ENCODE measurements around the gene FALEC.

FALEC gene

DNA sequence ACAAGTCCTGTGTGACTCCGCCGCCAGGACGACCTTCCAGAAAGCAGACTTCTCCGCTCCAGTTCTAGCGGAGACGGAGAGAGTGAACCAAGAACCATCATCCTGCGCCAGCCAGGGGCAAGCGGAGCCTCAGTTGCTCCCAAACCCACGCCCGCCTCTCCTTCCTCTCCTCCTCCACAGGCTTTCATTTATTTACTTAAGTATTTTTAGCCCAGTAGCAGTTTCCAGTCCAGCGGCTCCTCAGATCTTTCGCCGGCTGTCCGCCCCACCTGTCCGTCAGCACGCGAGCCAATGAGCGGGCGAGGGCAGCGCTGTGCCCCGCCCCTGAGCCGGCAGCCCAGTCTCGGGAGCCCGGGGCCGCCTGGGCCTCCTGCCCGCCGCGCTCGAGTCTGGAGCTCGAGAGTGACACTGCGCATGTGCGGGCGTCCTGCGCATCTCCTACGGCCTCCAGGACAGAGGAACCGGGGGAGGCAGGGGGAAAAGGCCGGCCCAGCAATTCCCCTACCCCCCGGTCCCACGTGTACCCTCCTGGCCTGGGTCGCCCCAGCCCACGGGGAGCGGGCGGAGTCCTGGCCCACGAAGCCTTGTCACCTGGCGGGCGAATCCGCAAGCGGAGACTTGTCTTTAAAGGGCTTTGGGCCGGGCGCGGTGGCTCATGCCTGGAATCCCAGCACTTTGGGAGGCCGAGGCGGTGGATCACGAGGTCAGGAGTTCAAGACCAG lies at the start of gene FALEC:
Gene FALEC (plus strand): TSS at position 425 of the 722 bp plus-strand sequence.
- peak; percentile 85 for DNase-seq (ENCODE audit: low read depth)

DNA sequence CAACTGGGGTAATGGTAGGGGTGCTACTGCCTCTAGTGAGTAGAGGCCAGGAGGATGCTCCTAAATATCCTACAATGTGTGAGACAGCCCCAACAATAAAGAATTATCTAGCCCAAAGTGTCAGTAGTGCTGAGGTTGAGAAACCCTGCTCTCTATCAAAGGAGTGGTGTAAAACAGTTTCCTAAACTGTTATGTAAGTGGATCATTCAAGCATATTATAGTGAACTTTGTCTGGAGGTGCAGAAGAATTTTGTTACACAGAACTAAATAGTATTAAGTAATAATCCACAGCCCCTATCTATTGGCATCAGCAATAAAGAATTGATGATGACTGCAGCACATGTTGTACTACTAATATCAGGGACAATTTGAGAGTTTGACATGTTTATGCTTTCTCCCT lies 48.6 kb upstream of the FALEC start:
- DNase-seq (ENCODE audit: low read depth) = no peak

DNA sequence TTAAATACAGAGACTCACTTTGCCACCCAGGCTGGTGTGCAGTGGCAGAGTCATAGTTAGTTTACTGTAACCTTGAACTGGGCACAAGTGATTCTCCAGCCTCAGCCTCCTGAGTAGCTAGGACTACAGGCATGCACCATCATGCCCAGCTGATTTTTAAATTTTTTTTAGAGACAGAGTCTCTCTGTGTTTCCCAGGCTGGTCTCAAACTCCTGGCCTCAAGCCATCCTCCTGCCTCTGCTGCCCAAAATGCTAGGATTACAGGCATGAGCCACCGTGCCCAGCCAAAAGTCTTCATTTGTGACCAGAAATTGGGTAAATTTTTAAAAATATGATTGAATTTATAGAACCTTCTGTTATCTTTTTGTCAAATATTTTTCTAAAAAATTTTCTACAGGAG lies 46.3 kb upstream of the FALEC start:
- no peak for DNase-seq (ENCODE audit: low read depth)

DNA sequence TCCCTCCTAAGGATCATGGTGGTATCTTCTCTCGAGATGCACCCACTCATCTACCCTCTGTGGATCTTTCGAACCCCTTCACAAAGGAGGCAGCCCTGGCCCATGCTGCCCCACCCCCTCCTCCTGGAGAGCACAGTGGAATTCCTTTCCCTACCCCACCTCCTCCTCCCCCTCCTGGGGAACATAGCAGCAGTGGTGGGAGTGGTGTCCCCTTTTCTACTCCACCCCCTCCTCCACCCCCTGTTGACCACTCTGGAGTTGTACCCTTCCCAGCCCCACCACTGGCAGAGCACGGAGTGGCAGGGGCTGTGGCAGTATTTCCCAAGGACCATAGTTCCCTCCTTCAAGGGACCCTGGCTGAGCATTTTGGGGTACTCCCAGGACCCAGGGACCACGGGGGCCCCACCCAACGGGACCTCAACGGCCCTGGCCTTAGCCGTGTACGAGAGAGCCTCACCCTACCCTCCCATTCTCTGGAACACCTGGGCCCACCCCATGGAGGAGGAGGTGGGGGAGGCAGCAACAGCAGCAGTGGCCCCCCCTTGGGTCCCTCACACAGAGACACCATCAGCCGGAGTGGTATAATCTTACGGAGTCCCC lies 42.9 kb upstream of the FALEC start:
- no peak for DNase-seq (ENCODE audit: low read depth)

DNA sequence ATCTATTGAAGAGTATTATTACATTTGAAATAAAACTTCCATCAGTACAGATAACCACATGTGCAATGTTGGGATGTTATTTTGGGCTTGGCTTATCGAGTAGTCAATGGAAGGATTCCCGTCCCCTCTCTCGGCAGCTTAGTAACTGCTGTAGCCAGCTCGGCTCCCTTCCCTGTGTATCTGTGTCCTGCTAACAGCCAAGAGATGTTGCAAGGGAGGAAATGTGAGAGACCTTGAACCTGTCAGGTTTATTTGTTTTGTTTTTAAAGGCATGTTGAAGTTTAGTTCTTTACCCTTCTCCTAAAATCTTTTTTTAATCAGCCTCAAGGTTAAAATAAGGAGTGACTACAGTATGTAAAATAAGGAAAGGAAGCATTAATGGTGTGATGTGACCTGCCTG lies 41.9 kb upstream of the FALEC start:
- no peak for DNase-seq (ENCODE audit: low read depth)

DNA sequence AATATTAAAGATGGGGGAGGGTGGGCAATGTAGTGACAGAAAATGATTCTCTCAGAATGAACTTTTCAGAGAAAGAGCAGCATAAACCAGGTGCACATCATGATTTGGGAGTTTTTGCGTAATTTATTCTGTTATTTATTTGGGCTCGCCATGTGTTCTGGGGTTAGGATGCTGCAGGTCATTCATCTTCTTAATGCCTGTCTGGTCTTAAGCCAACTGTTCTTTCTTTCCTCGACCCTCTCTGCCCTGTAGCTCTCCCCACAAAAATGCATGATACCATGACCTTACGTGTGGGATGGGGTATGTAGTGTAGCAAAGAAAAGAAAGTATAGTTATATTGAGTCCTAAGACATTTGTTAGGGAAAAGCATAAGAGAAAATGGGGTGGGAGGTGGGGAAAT lies 40.7 kb upstream of the FALEC start:
- no peak for DNase-seq (ENCODE audit: low read depth)

DNA sequence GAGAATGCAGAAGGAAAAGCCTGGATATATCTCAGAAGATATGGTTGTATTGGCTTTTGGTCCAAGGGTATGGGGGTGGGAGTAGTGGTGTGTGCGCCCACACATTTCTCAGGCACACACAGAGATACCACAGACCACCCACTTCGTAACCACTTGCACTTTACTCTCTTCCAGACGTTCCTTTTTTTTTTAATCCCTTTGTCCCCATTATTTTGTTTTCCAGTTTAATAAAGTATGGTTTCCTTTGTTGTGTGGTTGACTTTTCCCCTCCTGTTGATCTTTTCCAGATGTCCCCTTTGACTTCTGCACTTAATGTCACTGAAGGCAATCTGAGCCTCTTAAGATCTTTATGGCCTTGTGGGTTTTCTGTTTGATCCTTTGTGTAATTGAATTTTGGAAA lies 38.8 kb upstream of the FALEC start:
- DNase-seq (ENCODE audit: low read depth) = no peak

DNA sequence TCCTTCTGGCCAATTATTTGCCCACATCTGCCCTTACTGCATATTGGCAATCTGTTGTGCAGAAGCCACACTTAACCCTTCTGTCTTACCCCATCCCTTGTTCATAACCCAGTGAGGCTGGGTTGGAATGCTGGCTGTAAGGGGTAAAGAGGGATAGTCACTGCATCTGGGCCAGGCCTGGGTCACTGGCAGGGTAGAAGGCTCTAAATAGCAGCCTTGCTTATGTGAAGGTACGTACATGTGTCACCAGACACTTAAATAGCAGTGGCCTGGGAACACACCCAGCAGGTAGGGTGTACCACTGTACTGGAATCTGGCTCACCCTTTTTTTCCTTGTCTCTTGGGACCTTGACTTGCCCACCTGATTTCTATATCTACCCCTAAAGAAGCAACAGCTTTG lies 38.2 kb upstream of the FALEC start:
- no peak for DNase-seq (ENCODE audit: low read depth)

DNA sequence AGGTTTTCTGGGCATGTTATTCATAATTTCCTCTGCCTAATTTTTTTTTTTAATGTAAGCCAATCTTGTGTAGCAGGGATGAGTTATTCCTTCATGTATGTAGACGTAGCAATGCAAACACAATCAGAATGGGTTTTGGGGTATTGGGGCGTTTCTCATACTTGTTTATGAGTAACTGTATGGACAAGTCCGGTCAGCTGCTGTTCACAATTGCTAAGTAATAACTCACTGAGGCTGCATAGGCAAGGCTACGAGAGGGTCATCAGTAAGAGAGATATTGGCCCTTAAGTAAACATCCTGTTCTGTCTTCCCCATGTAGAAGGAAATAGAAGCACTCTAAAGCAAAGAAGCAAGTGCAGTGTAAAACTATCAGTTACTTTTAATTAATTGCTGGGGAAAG lies 37.8 kb upstream of the FALEC start:
- DNase-seq (ENCODE audit: low read depth) = no peak

DNA sequence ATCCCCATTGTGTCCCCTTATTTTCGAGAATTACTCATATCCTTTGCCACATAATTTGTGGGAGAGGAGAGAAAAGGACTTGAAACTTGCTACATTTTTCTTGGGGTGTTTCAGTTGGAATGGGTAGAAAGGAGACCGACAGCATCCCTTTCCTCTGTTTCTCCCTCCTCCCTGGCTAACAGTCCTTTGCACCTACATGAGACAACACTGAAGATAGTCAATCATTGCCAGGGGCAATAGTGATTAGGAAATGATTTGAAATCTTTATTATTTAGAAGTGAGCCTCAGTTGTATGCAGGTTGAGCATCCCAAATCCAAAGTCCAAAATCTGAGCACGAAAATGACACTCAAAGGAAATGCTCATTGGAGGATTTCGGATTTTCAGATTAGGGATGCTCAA lies 36.2 kb upstream of the FALEC start:
- DNase-seq (ENCODE audit: low read depth) = no peak

DNA sequence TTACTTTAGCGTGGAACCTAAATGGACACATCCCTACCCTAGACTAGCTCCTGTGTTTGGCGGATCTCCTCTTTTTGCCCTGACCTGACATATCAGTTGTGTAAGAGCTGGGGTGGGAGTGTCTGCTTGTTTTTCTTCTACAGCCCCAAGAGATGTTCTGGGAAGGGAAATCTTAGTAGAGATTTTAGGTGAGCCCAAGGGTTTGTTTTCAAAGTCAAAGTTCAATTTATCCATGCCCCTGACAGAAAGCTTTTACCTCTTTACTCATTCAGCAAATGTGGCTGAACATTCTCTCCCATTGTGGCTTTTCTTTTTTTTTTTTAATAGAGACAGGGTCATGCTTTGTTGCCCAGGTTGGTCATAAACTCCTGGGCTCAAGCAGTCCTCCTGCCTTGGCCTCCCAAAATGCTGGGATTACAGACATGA lies 35.6 kb upstream of the FALEC start:
- no peak for DNase-seq (ENCODE audit: low read depth)

DNA sequence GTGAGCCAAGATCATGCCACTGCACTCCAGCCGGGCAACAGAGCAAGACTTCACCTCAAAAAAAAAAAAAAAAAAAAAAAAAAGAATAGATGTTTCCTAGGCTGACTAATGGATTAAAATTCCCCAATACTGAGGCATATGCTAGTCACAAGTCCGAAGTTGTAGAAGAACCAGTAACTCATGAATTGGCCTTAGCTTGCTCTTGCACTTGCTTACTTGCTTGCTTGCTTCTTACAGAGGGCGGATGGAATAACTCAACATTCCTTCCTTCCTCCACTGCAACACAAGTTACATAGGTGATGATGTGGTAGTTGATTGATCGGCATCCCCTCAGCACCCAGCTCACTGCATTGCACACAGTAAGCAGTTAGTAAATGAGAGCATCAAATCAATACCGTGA lies 31.1 kb upstream of the FALEC start:
- DNase-seq (ENCODE audit: low read depth) = no peak

DNA sequence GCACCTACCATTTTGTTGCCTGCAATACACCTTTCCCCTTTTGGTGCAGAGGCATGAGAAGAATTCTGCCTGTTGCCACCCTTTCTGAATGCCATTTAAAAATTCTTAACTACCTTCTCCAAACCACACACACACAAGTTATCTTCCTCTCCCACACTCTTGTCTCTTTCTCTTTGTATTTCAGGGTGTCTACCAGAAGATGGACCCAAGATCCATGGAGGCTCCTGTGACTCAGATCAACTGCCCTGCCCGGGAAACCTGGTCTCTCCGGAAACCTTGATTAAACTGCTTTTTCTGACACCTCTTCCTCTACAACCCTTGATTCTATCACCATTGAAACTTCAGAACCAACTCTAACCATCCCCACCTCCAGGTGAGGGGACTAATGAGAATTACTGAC lies 30.7 kb upstream of the FALEC start:
- DNase-seq (ENCODE audit: low read depth) = no peak

DNA sequence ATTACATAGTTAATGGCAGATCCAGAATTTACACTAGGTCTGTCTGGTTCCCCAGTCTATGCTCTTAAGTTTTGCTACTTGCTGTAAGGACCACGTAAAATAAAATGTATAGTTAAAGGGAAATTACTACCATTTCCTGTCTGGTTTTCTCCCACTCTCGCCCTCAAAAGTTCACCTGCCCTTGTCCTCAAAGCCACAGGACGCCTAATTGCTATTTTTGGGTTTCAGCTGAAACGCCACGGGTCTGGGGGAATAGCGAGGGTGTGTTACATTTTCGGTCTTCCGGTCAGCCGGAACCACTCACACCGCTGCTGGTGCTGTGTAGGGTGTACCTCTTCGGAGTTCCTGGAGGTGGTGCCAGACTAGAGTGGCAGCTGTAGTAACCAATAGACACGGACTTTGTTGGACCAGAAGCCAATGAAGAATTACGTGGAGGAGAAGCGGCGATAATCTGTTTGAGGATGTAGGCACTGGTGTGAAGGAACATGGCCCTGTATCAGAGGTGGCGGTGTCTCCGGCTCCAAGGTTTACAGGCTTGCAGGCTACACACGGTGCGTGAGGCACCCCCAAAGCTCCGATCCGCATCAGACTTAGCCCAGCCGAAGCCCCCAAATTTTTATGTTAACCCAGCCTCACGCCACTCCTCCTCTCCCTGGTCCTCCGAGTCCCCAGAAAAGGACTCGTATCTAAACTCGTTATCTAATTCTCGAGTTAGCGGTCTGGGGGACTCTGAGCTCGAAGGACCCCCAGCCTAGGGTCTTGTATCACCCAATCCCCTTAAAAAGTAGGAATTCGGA lies 28.4 kb upstream of the FALEC start, which contains the start of gene TARS2:
Gene TARS2 (plus strand): TSS at position 454 of the 797 bp plus-strand sequence. CDS start 32 bp downstream, at position 486.
- peak; percentile 92 for DNase-seq (ENCODE audit: low read depth)

DNA sequence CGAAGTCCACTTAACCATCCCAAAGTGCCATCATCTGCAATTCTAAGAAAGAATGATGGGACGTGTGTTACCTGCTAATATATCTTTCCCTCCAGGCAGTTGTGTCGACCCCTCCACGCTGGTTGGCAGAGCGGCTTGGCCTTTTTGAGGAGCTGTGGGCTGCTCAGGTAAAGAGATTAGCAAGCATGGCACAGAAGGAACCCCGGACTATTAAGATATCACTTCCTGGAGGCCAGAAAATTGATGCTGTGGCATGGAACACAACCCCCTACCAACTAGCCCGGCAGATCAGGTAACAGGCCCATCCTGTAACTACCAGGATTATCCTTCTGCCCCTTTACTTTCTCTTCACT lies 27.8 kb upstream of the FALEC start:
- no peak for DNase-seq (ENCODE audit: low read depth)

DNA sequence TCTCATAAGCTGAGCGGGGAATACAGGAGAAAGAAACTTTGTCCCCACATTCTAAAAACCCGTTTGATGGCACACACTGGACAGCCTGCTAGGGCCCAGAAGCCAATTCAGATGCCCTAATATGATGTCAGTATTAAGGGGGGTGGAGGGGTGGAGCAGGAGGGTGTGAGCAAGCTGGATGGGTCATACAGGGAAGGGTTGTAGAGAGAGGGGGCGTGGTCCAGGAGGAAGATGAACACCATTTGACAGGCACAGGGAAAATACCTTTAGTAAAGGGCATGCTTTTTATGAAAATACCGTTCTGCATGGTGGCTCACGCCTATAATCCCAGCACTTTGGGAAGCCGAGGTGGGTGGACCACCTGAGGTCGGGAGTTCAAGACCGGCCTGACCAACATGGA lies 22.4 kb upstream of the FALEC start:
- no peak for DNase-seq (ENCODE audit: low read depth)

DNA sequence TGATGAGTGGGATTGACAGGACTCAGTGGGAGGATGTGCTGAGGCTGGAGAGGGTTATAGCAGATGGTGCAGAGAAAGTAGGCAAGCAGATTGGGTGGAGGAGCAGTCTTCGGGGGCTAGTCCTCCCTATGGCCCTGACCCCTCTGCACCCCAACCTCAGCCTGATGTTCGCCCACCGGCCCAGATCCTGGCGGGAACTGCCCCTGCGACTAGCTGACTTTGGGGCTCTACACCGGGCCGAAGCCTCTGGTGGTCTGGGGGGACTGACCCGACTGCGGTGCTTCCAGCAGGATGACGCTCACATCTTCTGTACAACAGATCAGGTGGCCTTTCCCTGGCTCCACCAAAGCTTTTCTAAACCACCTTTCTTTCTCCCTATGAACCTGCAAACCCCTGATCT lies 17.2 kb upstream of the FALEC start:
- no peak for DNase-seq (ENCODE audit: low read depth)

DNA sequence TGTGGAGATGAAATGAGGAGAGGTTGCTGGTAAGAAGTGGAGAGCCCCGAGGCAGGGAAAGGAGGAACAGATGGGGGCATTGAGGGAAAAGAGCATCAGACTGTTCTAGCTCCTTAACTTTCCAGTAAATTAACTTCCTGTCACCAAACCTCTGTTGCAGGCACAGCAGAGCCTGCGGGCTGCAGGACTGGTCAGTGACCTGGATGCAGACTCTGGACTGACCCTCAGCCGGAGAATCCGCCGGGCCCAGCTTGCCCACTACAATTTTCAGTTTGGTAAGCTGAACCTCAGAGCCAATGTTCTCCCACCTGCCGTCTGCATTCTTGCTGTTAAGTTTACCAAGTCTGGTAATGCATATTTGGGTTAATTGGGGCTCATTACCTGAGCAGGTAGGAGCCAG lies 10.1 kb upstream of the FALEC start:
- DNase-seq (ENCODE audit: low read depth) = no peak

DNA sequence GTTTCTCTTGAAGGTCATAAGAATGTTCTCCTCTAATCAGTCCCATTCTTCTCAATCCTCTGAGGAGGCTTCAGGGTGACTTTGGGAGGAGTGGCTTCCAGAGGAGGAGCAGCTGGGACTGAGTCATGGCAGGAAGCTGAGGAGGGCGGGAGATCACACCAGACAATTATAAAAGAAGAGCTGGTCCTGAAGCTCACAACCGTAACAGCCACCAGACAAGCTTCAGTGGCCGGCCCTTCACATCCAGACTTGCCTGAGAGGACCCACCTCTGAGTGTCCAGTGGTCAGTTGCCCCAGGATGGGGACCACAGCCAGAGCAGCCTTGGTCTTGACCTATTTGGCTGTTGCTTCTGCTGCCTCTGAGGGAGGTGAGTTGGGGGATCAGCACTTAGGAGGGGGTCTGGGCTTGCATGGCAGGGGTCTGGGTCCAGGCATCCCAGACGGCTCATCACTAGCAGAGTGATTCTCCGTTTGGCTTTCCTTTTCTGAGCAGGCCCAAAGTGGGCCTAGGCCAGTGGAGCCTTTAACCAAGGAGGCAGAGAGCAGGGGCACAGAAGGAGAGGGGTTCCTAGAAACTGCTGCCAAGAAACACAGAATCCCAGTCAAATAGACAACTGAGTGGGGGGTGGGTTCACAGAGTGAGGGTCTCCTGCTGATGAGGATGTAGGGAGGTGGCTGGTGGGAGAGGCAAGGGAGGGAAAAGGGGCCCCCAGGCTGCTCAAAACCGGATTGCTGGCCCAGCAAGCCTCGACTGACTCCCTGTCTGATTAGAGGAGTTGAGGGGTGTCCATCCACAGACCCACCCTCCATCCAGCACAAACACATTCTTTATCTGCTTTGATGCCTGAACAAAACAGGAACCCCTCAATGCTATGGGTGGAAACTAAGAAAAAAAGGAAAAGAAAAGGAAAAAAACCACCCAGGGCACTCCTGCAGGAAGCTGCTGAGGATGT lies 7.4 kb upstream of the FALEC start, which contains the start of gene ECM1:
Gene ECM1 (plus strand): TSS at position 198 of the 953 bp plus-strand sequence. CDS start 101 bp downstream, at position 299.
- DNase-seq (ENCODE audit: low read depth) = no peak

DNA sequence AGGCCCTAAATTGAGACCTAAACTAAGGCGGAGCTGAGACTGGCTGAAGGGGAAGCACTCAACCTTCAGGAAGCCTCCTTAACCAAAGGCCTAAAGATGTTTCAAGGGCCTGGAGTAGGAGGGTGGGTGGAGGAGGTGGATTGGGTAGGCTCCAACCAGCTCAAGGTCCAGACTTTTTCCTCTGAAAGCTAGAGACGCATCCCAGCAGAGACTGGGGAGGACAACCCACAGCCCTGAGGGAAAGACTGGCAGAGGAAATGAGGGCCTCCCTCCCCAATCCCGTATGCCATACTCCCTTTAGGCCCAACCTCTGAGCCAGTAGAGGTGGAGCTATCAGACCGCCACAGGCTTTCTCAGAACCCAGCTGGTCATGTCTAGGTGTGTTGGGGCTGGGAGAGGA lies 6.6 kb upstream of the FALEC start:
- no peak for DNase-seq (ENCODE audit: low read depth)

DNA sequence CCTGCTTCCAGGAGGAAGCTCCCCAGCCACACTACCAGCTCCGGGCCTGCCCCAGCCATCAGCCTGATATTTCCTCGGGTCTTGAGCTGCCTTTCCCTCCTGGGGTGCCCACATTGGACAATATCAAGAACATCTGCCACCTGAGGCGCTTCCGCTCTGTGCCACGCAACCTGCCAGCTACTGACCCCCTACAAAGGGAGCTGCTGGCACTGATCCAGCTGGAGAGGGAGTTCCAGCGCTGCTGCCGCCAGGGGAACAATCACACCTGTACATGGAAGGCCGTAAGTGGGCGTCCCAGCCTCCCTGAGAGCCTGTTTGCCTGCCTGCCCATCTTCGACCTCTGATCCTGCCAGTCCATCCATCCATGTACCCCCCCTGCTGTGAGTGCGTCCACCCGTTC lies 4.0 kb upstream of the FALEC start:
- DNase-seq (ENCODE audit: low read depth) = no peak

Measured in activated gamma-delta T cell treated with anti-CD3 and anti-CD28 coated beads, Interleukin-2, amount 50 U/mL, for 16 hours (primary cell).